ENCODE measurements around the gene GALNT14.

GALNT14 gene

GRCh38 chr2:30931841-30932407, 206.3 kb downstream of the GALNT14 start:
- no peak for TF ChIP-seq POLR2A (IDR thresholded peaks at IDR 0.05; ENCODE audit: low read depth, low read length)
- no peak for FAIRE-seq
- no peak for DNase-seq (ENCODE audit: insufficient read length, low spot score)

- FAIRE-seq = no peak
- no peak for TF ChIP-seq PAX5 (IDR thresholded peaks at IDR 0.05; ENCODE audit: insufficient read depth, low read length, severe bottlenecking)
- TF ChIP-seq POLR2A (IDR thresholded peaks at IDR 0.05; ENCODE audit: low read depth, low read length) = no peak
- TF ChIP-seq POLR2AphosphoS5 (IDR thresholded peaks at IDR 0.05; ENCODE audit: low read depth, low read length) = no peak
- no peak for TF ChIP-seq TAF1 (IDR thresholded peaks at IDR 0.05; ENCODE audit: low read depth, low read length)
- no peak for TF ChIP-seq POU2F2 (IDR thresholded peaks at IDR 0.05; ENCODE audit: low read depth, low read length)
- TF ChIP-seq SPI1 (IDR thresholded peaks at IDR 0.05; ENCODE audit: low read depth, low read length) = no peak
These were observed 207.5 kb downstream of the GALNT14 start for GRCh38 chr2:30930716-30931115.

GRCh38 chr2:30927465-30928075, 210.7 kb downstream of the GALNT14 start:
- FAIRE-seq (no peak), DNase-seq (ENCODE audit: insufficient read length, low spot score) (no peak)
- no peak for TF ChIP-seq POLR2AphosphoS5 (IDR thresholded peaks at IDR 0.05; ENCODE audit: low read depth, low read length)
- TF ChIP-seq TAF1 (IDR thresholded peaks at IDR 0.05; ENCODE audit: low read depth, low read length) = no peak
- TF ChIP-seq POLR2A (IDR thresholded peaks at IDR 0.05; ENCODE audit: low read depth, low read length) = no peak
- no peak for TF ChIP-seq SPI1 (IDR thresholded peaks at IDR 0.05; ENCODE audit: low read depth, low read length)
- no peak for TF ChIP-seq PAX5 (IDR thresholded peaks at IDR 0.05; ENCODE audit: insufficient read depth, low read length, severe bottlenecking)
- no peak for TF ChIP-seq POU2F2 (IDR thresholded peaks at IDR 0.05; ENCODE audit: low read depth, low read length)

More at GRCh38 chr2:30930716-30931115, 207.5 kb downstream of the GALNT14 start:
- DNase-seq (ENCODE audit: insufficient read length, low spot score) = no peak

GRCh38 chr2:30926606-30927005, 211.6 kb downstream of the GALNT14 start:
- DNase-seq (ENCODE audit: insufficient read length, low spot score) (no peak), FAIRE-seq (no peak)
- TF ChIP-seq POLR2AphosphoS5 (IDR thresholded peaks at IDR 0.05; ENCODE audit: low read depth, low read length) (no peak), TAF1 (IDR thresholded peaks at IDR 0.05; ENCODE audit: low read depth, low read length) (no peak), PAX5 (IDR thresholded peaks at IDR 0.05; ENCODE audit: insufficient read depth, low read length, severe bottlenecking) (no peak), SPI1 (IDR thresholded peaks at IDR 0.05; ENCODE audit: low read depth, low read length) (no peak), POLR2A (IDR thresholded peaks at IDR 0.05; ENCODE audit: low read depth, low read length) (no peak), POU2F2 (IDR thresholded peaks at IDR 0.05; ENCODE audit: low read depth, low read length) (no peak)

- FAIRE-seq (no peak), DNase-seq (ENCODE audit: insufficient read length, low spot score) (no peak)
- TF ChIP-seq TAF1 (IDR thresholded peaks at IDR 0.05; ENCODE audit: low read depth, low read length) (no peak), POU2F2 (IDR thresholded peaks at IDR 0.05; ENCODE audit: low read depth, low read length) (no peak), POLR2A (IDR thresholded peaks at IDR 0.05; ENCODE audit: low read depth, low read length) (no peak), PAX5 (IDR thresholded peaks at IDR 0.05; ENCODE audit: insufficient read depth, low read length, severe bottlenecking) (no peak), POLR2AphosphoS5 (IDR thresholded peaks at IDR 0.05; ENCODE audit: low read depth, low read length) (no peak), SPI1 (IDR thresholded peaks at IDR 0.05; ENCODE audit: low read depth, low read length) (no peak)
These were observed 214.6 kb downstream of the GALNT14 start for GRCh38 chr2:30923623-30924022.

- TF ChIP-seq PAX5 (IDR thresholded peaks at IDR 0.05; ENCODE audit: insufficient read depth, low read length, severe bottlenecking) = no peak
- no peak for TF ChIP-seq TAF1 (IDR thresholded peaks at IDR 0.05; ENCODE audit: low read depth, low read length)
- no peak for TF ChIP-seq POU2F2 (IDR thresholded peaks at IDR 0.05; ENCODE audit: low read depth, low read length)
- TF ChIP-seq SPI1 (IDR thresholded peaks at IDR 0.05; ENCODE audit: low read depth, low read length) = no peak
- DNase-seq (ENCODE audit: insufficient read length, low spot score) (no peak), FAIRE-seq (no peak)
These were observed 217.7 kb downstream of the GALNT14 start for GRCh38 chr2:30920511-30920910.

GRCh38 chr2:30915486-30915885, 222.8 kb downstream of the GALNT14 start:
- no peak for DNase-seq (ENCODE audit: insufficient read length, low spot score)
- TF ChIP-seq PAX5 (IDR thresholded peaks at IDR 0.05; ENCODE audit: insufficient read depth, low read length, severe bottlenecking) (no peak), POLR2A (IDR thresholded peaks at IDR 0.05; ENCODE audit: low read depth, low read length) (no peak), POU2F2 (IDR thresholded peaks at IDR 0.05; ENCODE audit: low read depth, low read length) (no peak), SPI1 (IDR thresholded peaks at IDR 0.05; ENCODE audit: low read depth, low read length) (no peak), POLR2AphosphoS5 (IDR thresholded peaks at IDR 0.05; ENCODE audit: low read depth, low read length) (no peak), TAF1 (IDR thresholded peaks at IDR 0.05; ENCODE audit: low read depth, low read length) (no peak)
- FAIRE-seq = no peak

- FAIRE-seq = no peak
- TF ChIP-seq POU2F2 (IDR thresholded peaks at IDR 0.05; ENCODE audit: low read depth, low read length) (no peak), TAF1 (IDR thresholded peaks at IDR 0.05; ENCODE audit: low read depth, low read length) (no peak), POLR2AphosphoS5 (IDR thresholded peaks at IDR 0.05; ENCODE audit: low read depth, low read length) (no peak), SPI1 (IDR thresholded peaks at IDR 0.05; ENCODE audit: low read depth, low read length) (no peak), POLR2A (IDR thresholded peaks at IDR 0.05; ENCODE audit: low read depth, low read length) (no peak), PAX5 (IDR thresholded peaks at IDR 0.05; ENCODE audit: insufficient read depth, low read length, severe bottlenecking) (no peak)
- DNase-seq (ENCODE audit: insufficient read length, low spot score) = no peak
These were observed 223.8 kb downstream of the GALNT14 start for GRCh38 chr2:30914456-30914855.

GRCh38 chr2:30912056-30912455, 226.2 kb downstream of the GALNT14 start:
- FAIRE-seq (no peak), DNase-seq (ENCODE audit: insufficient read length, low spot score) (no peak)
- no peak for TF ChIP-seq TAF1 (IDR thresholded peaks at IDR 0.05; ENCODE audit: low read depth, low read length)
- no peak for TF ChIP-seq POLR2AphosphoS5 (IDR thresholded peaks at IDR 0.05; ENCODE audit: low read depth, low read length)
- no peak for TF ChIP-seq SPI1 (IDR thresholded peaks at IDR 0.05; ENCODE audit: low read depth, low read length)
- TF ChIP-seq POU2F2 (IDR thresholded peaks at IDR 0.05; ENCODE audit: low read depth, low read length) = no peak
- TF ChIP-seq POLR2A (IDR thresholded peaks at IDR 0.05; ENCODE audit: low read depth, low read length) = no peak
- TF ChIP-seq PAX5 (IDR thresholded peaks at IDR 0.05; ENCODE audit: insufficient read depth, low read length, severe bottlenecking) = no peak

GRCh38 chr2:30911327-30911726, 226.9 kb downstream of the GALNT14 start:
- FAIRE-seq = no peak
- no peak for TF ChIP-seq PAX5 (IDR thresholded peaks at IDR 0.05; ENCODE audit: insufficient read depth, low read length, severe bottlenecking)
- no peak for TF ChIP-seq POLR2AphosphoS5 (IDR thresholded peaks at IDR 0.05; ENCODE audit: low read depth, low read length)
- TF ChIP-seq SPI1 (IDR thresholded peaks at IDR 0.05; ENCODE audit: low read depth, low read length) = no peak
- no peak for TF ChIP-seq POU2F2 (IDR thresholded peaks at IDR 0.05; ENCODE audit: low read depth, low read length)
- TF ChIP-seq POLR2A (IDR thresholded peaks at IDR 0.05; ENCODE audit: low read depth, low read length) = no peak
- TF ChIP-seq TAF1 (IDR thresholded peaks at IDR 0.05; ENCODE audit: low read depth, low read length) = no peak

More at GRCh38 chr2:30911327-30911726, 226.9 kb downstream of the GALNT14 start:
- no peak for DNase-seq (ENCODE audit: insufficient read length, low spot score)

Measured in GM12891 (cell line).